C4-2B (cell line): ENCODE results near the gene ADGRD1.

ENCODE experiments used
- CTCF ChIP-seq: fragments of 450-650 bp; conservative IDR thresholded peaks from 2 replicates; pipeline ENCODE4 v1.5.1; 2017; ENCODE audit warnings: mild to moderate bottlenecking
- ZFX ChIP-seq: fragments of 450-650 bp; IDR thresholded peaks from 2 replicates; pipeline ENCODE4 v1.6.1; 2017

- no peak for TF ChIP-seq CTCF
- no peak for TF ChIP-seq ZFX
Observed at GRCh38 chr12:130970165-130970907, 16.6 kb downstream of the ADGRD1 start.
